Renal cortical epithelial cell (primary cell): ENCODE data around the gene CFAP74. TPM values are rescaled to one million over a fixed set of nuclear protein-coding genes. Genes with fewer than 3 reads are reported as not detected.
"Not testable (repeated sequence)": the region's sequence is repeated elsewhere in the genome, so short reads cannot be mapped to it uniquely, and the experiment has no call there.

Experiments
- DNase-seq: peaks from one replicate; pipeline ENCODE4 v3.0.0-alpha.2; 2011; ENCODE audit warnings: low read depth
- total RNA-seq: library from RNA; depleted of rRNA; stranded (reverse); fragments of >200 nt; gene quantifications from 2 replicates; pipeline ENCODE4 v1.2.3, GENCODE V29; 2014

CFAP74 gene
- total RNA-seq, 1 donor from 2014 or later, result not detected

- DNase-seq, result no peak
These were observed 15.3 kb downstream of the CFAP74 start for GRCh38 chr1:1988061-1988945.

- no peak for DNase-seq
These were observed 16.5 kb downstream of the CFAP74 start for GRCh38 chr1:1987142-1987510.

GRCh38 chr1:1986451-1987141 lies 17.0 kb downstream of the CFAP74 start:
- no peak for DNase-seq

GRCh38 chr1:1985375-1986050 lies 18.1 kb downstream of the CFAP74 start:
- no peak for DNase-seq

GRCh38 chr1:1984560-1985070 lies 19.0 kb downstream of the CFAP74 start:
- DNase-seq, result no peak

- DNase-seq, result no peak
These were observed 21.0 kb downstream of the CFAP74 start for GRCh38 chr1:1982379-1983232.

GRCh38 chr1:1981631-1982327 lies 21.8 kb downstream of the CFAP74 start:
- not testable (repeated sequence) for DNase-seq

- DNase-seq, result no peak
These were observed 22.5 kb downstream of the CFAP74 start for GRCh38 chr1:1981142-1981500.

GRCh38 chr1:1980467-1981141 lies 23.0 kb downstream of the CFAP74 start:
- no peak for DNase-seq

GRCh38 chr1:1979482-1980165 lies 24.0 kb downstream of the CFAP74 start:
- no peak for DNase-seq

GRCh38 chr1:1978690-1979481 lies 24.7 kb downstream of the CFAP74 start:
- DNase-seq, result not testable (repeated sequence)

- DNase-seq, result no peak
These were observed 25.5 kb downstream of the CFAP74 start for GRCh38 chr1:1978108-1978507.

- DNase-seq, result no peak
These were observed 27.6 kb downstream of the CFAP74 start for GRCh38 chr1:1976031-1976430.

GRCh38 chr1:1975535-1975934 lies 28.1 kb downstream of the CFAP74 start:
- no peak for DNase-seq

- DNase-seq, result no peak
These were observed 28.8 kb downstream of the CFAP74 start for GRCh38 chr1:1974834-1975233.

- no peak for DNase-seq
These were observed 29.6 kb downstream of the CFAP74 start for GRCh38 chr1:1973716-1974642.

GRCh38 chr1:1972976-1973715 lies 30.4 kb downstream of the CFAP74 start:
- no peak for DNase-seq
